Thyroid gland (tissue), 4 donors: Measurements from ENCODE around the gene GGNBP2. TPM values are rescaled to one million over a fixed set of nuclear protein-coding genes. Genes with fewer than 3 reads are reported as not detected.

Experiments
- DNase-seq, 2 donors: peaks; one replicate each; pipeline ENCODE4 v3.0.0-alpha.2; 2019
- H3K27ac ChIP-seq, 3 donors: fragments of 200-600 bp; sonication (generic); 1 replicate in 2 of 3; 2 replicates in 1 of 3; pipeline ENCODE4 v1.5.1; 2016 to 2019; ENCODE audit warnings: mild to moderate bottlenecking in 1 of 3, moderate library complexity in 1 of 3
- H3K27me3 ChIP-seq: fragments of 200-600 bp; sonication (generic); one replicate; pipeline ENCODE4 v1.5.1; 2019
- H3K36me3 ChIP-seq, 2 donors: fragments of 200-600 bp; sonication (generic); one replicate each; pipeline ENCODE4 v1.5.1; 2016 to 2019
- H3K4me1 ChIP-seq, 2 donors: fragments of 200-600 bp; sonication (generic); one replicate each; pipeline ENCODE4 v1.5.1; 2017 to 2019
- H3K4me3 ChIP-seq, 3 donors: fragments of 200-600 bp; sonication (generic); replicated peaks in 1 of 3; 1 replicate in 2 of 3; 2 replicates in 1 of 3; pipeline ENCODE4 v1.5.1; 2016; ENCODE audit warnings: mild to moderate bottlenecking in 1 of 3
- H3K9me3 ChIP-seq: fragments of 200-600 bp; sonication (generic); one replicate; pipeline ENCODE4 v1.5.1; 2017
- CTCF ChIP-seq, 6 experiments: fragments of 200-600 bp in 3 of 6; fragments of 450-650 bp in 3 of 6; sonication (generic) in 3 of 6; IDR thresholded peaks; one replicate each; pipeline ENCODE4 v1.5.1; 2016 to 2019; ENCODE audit warnings: antibody characterized with exemption in 6 of 6, mild to moderate bottlenecking in 2 of 6, inconsistent platforms in 1 of 6, moderate library complexity in 1 of 6
- POLR2A ChIP-seq, 2 donors: fragments of 450-650 bp; IDR thresholded peaks; one replicate each; pipeline ENCODE4 v1.6.1; 2017; ENCODE audit warnings: antibody characterized with exemption in 2 of 2, mild to moderate bottlenecking in 2 of 2, moderate library complexity in 1 of 2
- WGBS, 2 donors: methylation state at CpG; one replicate each; pipeline ENCODE4 v1.1.5; 2017; 5-methylcytosine and 5-hydroxymethylcytosine counted together
- intact Hi-C: fragments of 100-400 bp; cut with DNase I; formaldehyde crosslinking; loops from one replicate; pipeline ENCODE4 v1.15.1; 2023
- total RNA-seq, 4 donors: library from RNA; depleted of rRNA; stranded (reverse); fragments of >200 nt; gene quantifications; one replicate each; pipeline ENCODE4 v1.2.3, GENCODE V29; 2016

Gene GGNBP2
- total RNA-seq, 4 donors from 2014 or later, result 47.3 to 74.1 (median 58.0) TPM

GRCh38 chr17:36550491-36551417 lies 6.0 kb downstream of the GGNBP2 start:
- no peaks in the 10 kb centered on the region for H3K9me3 ChIP-seq
- no peak overlapping the region for H3K4me3 ChIP-seq
- peaks cover 28 to 33% of the 10 kb centered on the region in 2 donors for H3K4me1 ChIP-seq
- H3K27ac ChIP-seq, result no peak overlapping the region
- DNase-seq, result no peak
- WGBS, 2 donors, result 83 to 91% methylated on average over 8 of the region's 8 CpGs
- H3K36me3 ChIP-seq, result peaks cover 0 to 5% of the 10 kb centered on the region in 2 donors
- intact Hi-C loops, result no loop called here
- TF ChIP-seq POLR2A (IDR thresholded peaks at IDR 0.05), result no peak
- no peak for TF ChIP-seq CTCF (IDR thresholded peaks at IDR 0.05)
- H3K27me3 ChIP-seq, result no peaks in the 10 kb centered on the region

GRCh38 chr17:36553459-36553858 lies 8.7 kb downstream of the GGNBP2 start:
- WGBS, 2 donors, result 92 to 94% methylated on average over 3 of the region's 3 CpGs
- DNase-seq, result no peak
- H3K4me1 ChIP-seq, result peaks cover 3 to 11% of the 10 kb centered on the region in 2 donors

GRCh38 chr17:36566081-36566480 lies 21.4 kb downstream of the GGNBP2 start:
- no peak for DNase-seq
- H3K4me3 ChIP-seq, result no peak overlapping the region
- H3K27ac ChIP-seq, result no peak overlapping the region
- TF ChIP-seq POLR2A (IDR thresholded peaks at IDR 0.05) (no peak), CTCF (IDR thresholded peaks at IDR 0.05) (no peak)
- no peaks in the 10 kb centered on the region for H3K27me3 ChIP-seq
- H3K4me1 ChIP-seq, result peaks cover 10 to 13% of the 10 kb centered on the region in 2 donors
- peaks cover 27 to 37% of the 10 kb centered on the region in 2 donors for H3K36me3 ChIP-seq
- no peaks in the 10 kb centered on the region for H3K9me3 ChIP-seq
- 93 to 95% methylated on average over 4 of the region's 4 CpGs for WGBS, 2 donors
- intact Hi-C loops, result no loop called here

More at GRCh38 chr17:36553459-36553858, 8.7 kb downstream of the GGNBP2 start:
- TF ChIP-seq POLR2A (IDR thresholded peaks at IDR 0.05) (no peak), CTCF (IDR thresholded peaks at IDR 0.05) (no peak)
- Histone ChIP-seq H3K27ac (no peak overlapping the region), H3K9me3 (no peaks in the 10 kb centered on the region), H3K27me3 (no peaks in the 10 kb centered on the region), H3K4me3 (no peak overlapping the region), H3K36me3 (peaks cover 14 to 25% of the 10 kb centered on the region in 2 donors)
- intact Hi-C loops, result no loop called here

- Histone ChIP-seq H3K27me3 (no peaks in the 10 kb centered on the region), H3K4me3 (no peak overlapping the region), H3K4me1 (no peaks in the 10 kb centered on the region), H3K27ac (no peak overlapping the region), H3K9me3 (no peaks in the 10 kb centered on the region), H3K36me3 (peaks cover 23 to 28% of the 10 kb centered on the region in 2 donors)
- intact Hi-C loops, result no loop called here
- WGBS, 2 donors, result 96% methylated on average over 11 to 12 of the region's 12 CpGs
- no peak for DNase-seq
- no peak for TF ChIP-seq CTCF (IDR thresholded peaks at IDR 0.05)
- TF ChIP-seq POLR2A (IDR thresholded peaks at IDR 0.05), result no peak
These were observed 30.3 kb downstream of the GGNBP2 start for GRCh38 chr17:36575028-36575427.

- no peak for DNase-seq
- intact Hi-C loops, result no loop called here
- 91 to 98% methylated on average over 2 of the region's 2 CpGs for WGBS, 2 donors
- Histone ChIP-seq H3K27me3 (no peaks in the 10 kb centered on the region), H3K36me3 (peaks cover 37 to 42% of the 10 kb centered on the region in 2 donors), H3K27ac (no peak overlapping the region), H3K9me3 (no peaks in the 10 kb centered on the region), H3K4me1 (no peaks in the 10 kb centered on the region), H3K4me3 (no peak overlapping the region)
- TF ChIP-seq POLR2A (IDR thresholded peaks at IDR 0.05) (no peak), CTCF (IDR thresholded peaks at IDR 0.05) (no peak)
These were observed 32.1 kb downstream of the GGNBP2 start for GRCh38 chr17:36576793-36577192.
